PFSK-1 (cell line): ENCODE results near the gene MRPL55.

Experiments
- SIN3A ChIP-seq: IDR thresholded peaks from 2 replicates; pipeline ENCODE4 v1.6.1; 2012; ENCODE audit warnings: mild to moderate bottlenecking, low read length, moderate library complexity, borderline replicate concordance; ENCODE audit not compliant: insufficient read depth
- TAF1 ChIP-seq: IDR thresholded peaks from 2 replicates; pipeline ENCODE4 v1.6.1; 2012; ENCODE audit warnings: low read length, control low read depth, borderline replicate concordance; ENCODE audit not compliant: insufficient read depth

DNA sequence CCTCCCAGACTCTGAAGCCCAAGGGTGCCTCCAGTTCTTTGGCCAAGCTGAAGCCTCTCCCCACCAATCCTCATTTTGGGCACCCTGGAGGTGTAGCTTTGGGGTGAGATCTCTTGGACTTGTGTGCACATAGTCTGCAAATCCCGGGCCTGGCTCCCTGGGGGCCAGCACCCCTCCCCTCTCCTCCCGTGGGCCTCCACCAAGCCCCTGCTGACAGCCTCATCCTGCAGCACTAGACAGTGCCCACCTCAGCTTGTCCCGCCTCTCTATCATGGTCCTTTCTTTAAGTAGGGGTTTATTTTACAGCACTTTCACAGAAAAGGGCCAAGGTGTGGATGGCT is 43.8 kb upstream of the MRPL55 start:
- no peak for TF ChIP-seq SIN3A
- no peak for TF ChIP-seq TAF1
